PC-3 (cell line): ENCODE results near the gene SYNE4.

ENCODE experiments used
- CTCF ChIP-seq: fragments of 300-600 bp; sonication (generic); conservative IDR thresholded peaks from 2 replicates; pipeline ENCODE4 v1.5.1; 2017; ENCODE audit warnings: antibody characterized with exemption, low read depth, mild to moderate bottlenecking, low read length
- EZH2 ChIP-seq: fragments of 300-600 bp; sonication (generic); IDR thresholded peaks from one replicate; pipeline ENCODE4 v1.6.1; 2017; ENCODE audit warnings: antibody characterized with exemption, mild to moderate bottlenecking, low read length; ENCODE audit not compliant: unreplicated experiment
- EZH2phosphoT487 ChIP-seq: fragments of 300-600 bp; sonication (generic); IDR thresholded peaks from 2 replicates; pipeline ENCODE4 v1.6.1; 2018; ENCODE audit warnings: mild to moderate bottlenecking, antibody characterized with exemption, low read length, borderline replicate concordance

DNA sequence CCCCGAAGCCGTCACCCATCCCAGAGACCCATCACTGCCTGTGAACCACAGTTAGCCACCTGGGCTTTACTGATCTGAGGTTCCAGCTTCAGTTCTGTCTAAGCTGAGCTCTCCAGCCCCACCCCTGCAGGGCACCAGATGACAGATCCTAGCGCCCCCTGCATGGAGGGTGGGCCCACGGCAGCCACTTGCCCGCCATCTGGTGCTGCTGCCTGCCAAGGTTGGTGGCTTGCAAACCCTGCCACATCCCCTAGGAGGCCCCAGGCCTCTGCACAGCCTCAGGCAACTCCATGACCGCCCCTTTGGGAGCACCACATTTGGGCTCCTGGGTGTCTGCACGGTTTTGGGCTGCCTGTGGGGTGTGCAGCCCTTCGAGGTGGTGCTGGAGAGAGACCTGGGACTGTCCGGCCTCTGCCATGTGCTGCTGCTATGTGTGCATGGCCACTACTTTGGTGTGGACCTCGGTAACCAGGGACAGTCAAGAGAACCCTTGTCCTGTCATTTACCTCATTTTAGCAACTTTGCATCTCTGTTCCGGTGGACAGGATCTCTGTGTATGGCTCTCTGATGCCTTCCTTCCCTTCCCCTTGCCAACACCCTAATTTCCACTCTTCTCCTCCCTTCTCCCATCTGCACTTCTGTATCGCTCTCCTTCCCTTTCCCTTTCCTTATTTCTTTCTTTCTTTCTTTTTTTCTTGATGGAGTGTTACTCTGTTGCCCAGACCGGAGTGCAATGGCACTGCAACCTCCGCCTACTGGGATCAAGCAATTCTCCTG is 31.0 kb downstream of the SYNE4 start:
- TF ChIP-seq CTCF (0 out of 2 replicates have a peak, but pooled peaks have one; percentile 25), EZH2 (no peak), EZH2phosphoT487 (no peak)
